GM19395 (cell line): ENCODE measurements around the gene TFB2M.
"Not testable (repeated sequence)": the region's sequence is repeated elsewhere in the genome, so short reads cannot be mapped to it uniquely, and the experiment has no call there.

Experiments used
- ATAC-seq: cut with Tn5 transposase; IDR thresholded peaks from one replicate; pipeline ENCODE4 v1.9.1; 2021; ENCODE audit warnings: mild to moderate bottlenecking, moderate library complexity; ENCODE audit not compliant: unreplicated experiment

Gene TFB2M

GRCh38 chr1:246583056-246583440 is 17.0 kb upstream of the TFB2M start:
- no peak for ATAC-seq

- no peak for ATAC-seq
These were observed 16.4 kb upstream of the TFB2M start for GRCh38 chr1:246582301-246583055.

- no peak for ATAC-seq
These were observed 14.7 kb upstream of the TFB2M start for GRCh38 chr1:246580497-246581370.

- ATAC-seq: peak; percentile 88
These were observed 13.8 kb upstream of the TFB2M start for GRCh38 chr1:246579818-246580217.

- ATAC-seq: no peak
These were observed 11.7 kb upstream of the TFB2M start for GRCh38 chr1:246577720-246578106.

GRCh38 chr1:246577082-246577719 is 11.1 kb upstream of the TFB2M start:
- peak; percentile 39 for ATAC-seq

- no peak for ATAC-seq
These were observed 10.6 kb upstream of the TFB2M start for GRCh38 chr1:246576709-246577032.

- no peak for ATAC-seq
These were observed 7.4 kb upstream of the TFB2M start for GRCh38 chr1:246573491-246573890.

- ATAC-seq: no peak
These were observed 6.7 kb upstream of the TFB2M start for GRCh38 chr1:246572785-246573184.

GRCh38 chr1:246571953-246572352 is 5.9 kb upstream of the TFB2M start:
- no peak for ATAC-seq

GRCh38 chr1:246571309-246571708 is 5.2 kb upstream of the TFB2M start:
- ATAC-seq: not testable (repeated sequence)

- ATAC-seq: no peak
These were observed 3.5 kb upstream of the TFB2M start for GRCh38 chr1:246569248-246570238.

- no peak for ATAC-seq
These were observed 1.7 kb upstream of the TFB2M start for GRCh38 chr1:246567646-246568235.

GRCh38 chr1:246566813-246567645 is 968 bp upstream of the TFB2M start:
- ATAC-seq: peak; percentile 35

- peak; percentile 2 for ATAC-seq
These were observed 322 bp downstream of the TFB2M start for GRCh38 chr1:246565751-246566127.

GRCh38 chr1:246564839-246565750 is 966 bp downstream of the TFB2M start:
- no peak for ATAC-seq

GRCh38 chr1:246560833-246561232 is 5.2 kb downstream of the TFB2M start:
- not testable (repeated sequence) for ATAC-seq

- no peak for ATAC-seq
These were observed 6.8 kb downstream of the TFB2M start for GRCh38 chr1:246559310-246559709.
